Measurements from ENCODE around the gene GABRG1.

GABRG1 gene

GRCh38 chr4:46123913-46124755 is at the start of gene GABRG1:
GABRG1 (minus strand) TSS chr4:46124054; CDS start chr4:46123913, 141 bp downstream.
- DNase-seq (ENCODE audit: low spot score) = no peak

- no peak for DNase-seq (ENCODE audit: low spot score)
Observed at GRCh38 chr4:46146993-46147392, 23.1 kb upstream of the GABRG1 start.

- no peak for DNase-seq (ENCODE audit: low spot score)
Observed at GRCh38 chr4:46131498-46132057, 7.7 kb upstream of the GABRG1 start.

GRCh38 chr4:46124773-46125413 is 1.0 kb upstream of the GABRG1 start:
- DNase-seq (ENCODE audit: low spot score) = no peak

GRCh38 chr4:46081674-46082073 is 42.2 kb downstream of the GABRG1 start:
- DNase-seq (ENCODE audit: low spot score) = peak; percentile 23

- peak; percentile 3 for DNase-seq (ENCODE audit: low spot score)
Observed at GRCh38 chr4:46081248-46081647, 42.6 kb downstream of the GABRG1 start.

GRCh38 chr4:46073778-46074177 is 50.1 kb downstream of the GABRG1 start:
- DNase-seq (ENCODE audit: low spot score) = no peak

GRCh38 chr4:46051392-46051791 is 72.5 kb downstream of the GABRG1 start:
- DNase-seq (ENCODE audit: low spot score) = no peak

GRCh38 chr4:46032056-46032455 is 91.8 kb downstream of the GABRG1 start:
- DNase-seq (ENCODE audit: low spot score) = no peak

GRCh38 chr4:46016306-46016705 is 107.5 kb downstream of the GABRG1 start:
- DNase-seq (ENCODE audit: low spot score) = no peak

GRCh38 chr4:45992728-45993127 is 131.1 kb downstream of the GABRG1 start:
- DNase-seq (ENCODE audit: low spot score) = no peak

GRCh38 chr4:45989775-45990174 is 134.1 kb downstream of the GABRG1 start:
- no peak for DNase-seq (ENCODE audit: low spot score)

GRCh38 chr4:45987858-45988257 is 136.0 kb downstream of the GABRG1 start:
- DNase-seq (ENCODE audit: low spot score) = no peak

Measured in hematopoietic multipotent progenitor cell treated with erythropoietin and hydrocortisone succinate and interleukin-3 and kit ligand, for 15 days (in vitro differentiated cells).